SK-N-SH (cell line): Measurements from ENCODE around the gene LPP. TPM values are rescaled to one million over a fixed set of nuclear protein-coding genes. Genes with fewer than 3 reads are reported as not detected.

Experiments used
- CTCF ChIA-PET: fragments of 300-600, 350-600 bp; formaldehyde crosslinking; extraction: SDS; loops from one replicate; lab custom pipeline; 2021; lab: Yijun Ruan, JAX
- POLR2A ChIA-PET: fragments of 350-600 bp; sonication (Branson Sonifier 250); formaldehyde crosslinking; extraction: SDS; loops from one replicate; lab custom pipeline; 2020; ENCODE audit warnings: antibody characterized with exemption, inconsistent platforms; lab: Yijun Ruan, JAX
- DNase-seq: peaks from one replicate; pipeline ENCODE4 v3.0.0; 2012
- H2AFZ ChIP-seq: fragments of 200-600 bp; sonication (generic); 2 replicates; pipeline ENCODE4 v1.8.1; 2016; ENCODE audit warnings: antibody characterized with exemption, mild to moderate bottlenecking, low read depth
- H3F3A ChIP-seq: fragments of 200-600 bp; sonication (generic); replicated peaks from 2 replicates; pipeline ENCODE3; 2016; ENCODE audit warnings: antibody characterized with exemption, mild to moderate bottlenecking; ENCODE audit not compliant: insufficient read depth
- H3K27ac ChIP-seq, 2 experiments: fragments of 200-500 bp in 1 of 2; fragments of 200-600 bp in 1 of 2; sonication (Bioruptor generic) in 1 of 2; sonication (generic), shearing (Covaris generic) in 1 of 2; 2 replicates each; pipeline versions ENCODE4 v1.5.1 to v1.6.1; 2014 to 2016; ENCODE audit warnings: low read depth in 2 of 2, inconsistent platforms in 1 of 2, low read length in 1 of 2, mild to moderate bottlenecking in 1 of 2, mixed read lengths in 1 of 2
- H3K27me3 ChIP-seq: fragments of 200-600 bp; sonication (generic), shearing (Covaris generic); 2 replicates; pipeline ENCODE4 v1.6.1; 2016; ENCODE audit warnings: mixed run types; ENCODE audit not compliant: insufficient read depth
- H3K36me3 ChIP-seq, 2 experiments: fragments of 200-500 bp in 1 of 2; fragments of 200-600 bp in 1 of 2; sonication (Bioruptor generic) in 1 of 2; sonication (generic) in 1 of 2; replicated peaks in 1 of 2; 2 replicates each; pipeline versions ENCODE3 to v1.5.1; 2014 to 2016; ENCODE audit warnings: low read length in 1 of 2, mild to moderate bottlenecking in 1 of 2; ENCODE audit not compliant: insufficient read depth in 2 of 2, control insufficient read depth in 1 of 2
- H3K4me1 ChIP-seq, 2 experiments: fragments of 200-500 bp in 1 of 2; fragments of 200-600 bp in 1 of 2; sonication (Bioruptor generic) in 1 of 2; sonication (generic), shearing (Covaris generic) in 1 of 2; 2 replicates each; pipeline versions ENCODE4 v1.5.1 to v1.6.1; 2014 to 2016; ENCODE audit warnings: low read depth in 1 of 2, low read length in 1 of 2, mixed run types in 1 of 2; ENCODE audit not compliant: insufficient read depth in 2 of 2, control insufficient read depth in 1 of 2
- H3K4me2 ChIP-seq: fragments of 200-600 bp; sonication (generic), shearing (Covaris generic); 2 replicates; pipeline ENCODE4 v1.6.1; 2017; ENCODE audit warnings: mixed run types
- H3K4me3 ChIP-seq, 2 experiments: fragments of 200-500 bp in 1 of 2; fragments of 200-600 bp in 1 of 2; sonication (Bioruptor generic) in 1 of 2; sonication (generic), shearing (Covaris generic) in 1 of 2; 2 replicates each; pipeline versions ENCODE4 v1.5.1 to v1.8.1; 2014 to 2016; ENCODE audit warnings: low read depth in 2 of 2, inconsistent platforms in 1 of 2, low read length in 1 of 2, mild to moderate bottlenecking in 1 of 2, mixed read lengths in 1 of 2, moderate library complexity in 1 of 2
- H3K79me2 ChIP-seq: fragments of 200-600 bp; sonication (generic); 2 replicates; pipeline ENCODE4 v1.8.1; 2017; ENCODE audit warnings: mild to moderate bottlenecking; ENCODE audit not compliant: insufficient read depth
- H3K9ac ChIP-seq: fragments of 200-600 bp; sonication (generic); 2 replicates; pipeline ENCODE4 v1.6.1; 2017; ENCODE audit warnings: mixed run types
- H3K9me2 ChIP-seq: fragments of 200-600 bp; sonication (generic); 2 replicates; pipeline ENCODE4 v1.6.1; 2017; ENCODE audit warnings: mixed run types
- H3K9me3 ChIP-seq: fragments of 200-600 bp; sonication (generic); 2 replicates; pipeline ENCODE4 v1.6.1; 2017; ENCODE audit warnings: mixed run types, mild to moderate bottlenecking, moderate library complexity
- H4K20me1 ChIP-seq: fragments of 200-600 bp; sonication (generic); 2 replicates; pipeline ENCODE4 v1.6.1; 2017; ENCODE audit warnings: mild to moderate bottlenecking, mixed run types; ENCODE audit not compliant: insufficient read depth
- CTCF ChIP-seq: fragments of 200-600 bp; sonication (generic); IDR thresholded peaks from 2 replicates; pipeline ENCODE4 v1.6.1; 2017; ENCODE audit warnings: antibody characterized with exemption, mild to moderate bottlenecking, moderate library complexity
- FOXM1 ChIP-seq: IDR thresholded peaks from 2 replicates; pipeline ENCODE4 v1.4.0; 2012; ENCODE audit warnings: low read depth, mild to moderate bottlenecking
- GATA2 ChIP-seq: sonication (generic); formaldehyde crosslinking; IDR thresholded peaks from 2 replicates; pipeline ENCODE4 v1.5.0; 2020; ENCODE audit warnings: mild to moderate bottlenecking, missing genetic modification reagents
- WGBS: methylation state at CpG from one replicate; pipeline ENCODE4 v1.1.6; 2017; ENCODE audit warnings: low lambda C conversion rate; 5-methylcytosine and 5-hydroxymethylcytosine counted together
- polyA plus RNA-seq, 3 experiments: library from polyadenylated mRNA; depleted of rRNA; stranded (reverse); fragments of >200 nt; gene quantifications; 2 replicates each; pipeline ENCODE4 v1.2.3, GENCODE V29; 2012
- TF ChIP-seq, protein P1 (sequence below): IDR thresholded peaks from 2 replicates; pipeline ENCODE4 v1.4.0; 2012; ENCODE audit warnings: low read depth, borderline replicate concordance

The LPP gene
- polyA plus RNA-seq, 1 of the 3 experiments (the other 2 are of a cell fraction): 6.6 TPM

DNA sequence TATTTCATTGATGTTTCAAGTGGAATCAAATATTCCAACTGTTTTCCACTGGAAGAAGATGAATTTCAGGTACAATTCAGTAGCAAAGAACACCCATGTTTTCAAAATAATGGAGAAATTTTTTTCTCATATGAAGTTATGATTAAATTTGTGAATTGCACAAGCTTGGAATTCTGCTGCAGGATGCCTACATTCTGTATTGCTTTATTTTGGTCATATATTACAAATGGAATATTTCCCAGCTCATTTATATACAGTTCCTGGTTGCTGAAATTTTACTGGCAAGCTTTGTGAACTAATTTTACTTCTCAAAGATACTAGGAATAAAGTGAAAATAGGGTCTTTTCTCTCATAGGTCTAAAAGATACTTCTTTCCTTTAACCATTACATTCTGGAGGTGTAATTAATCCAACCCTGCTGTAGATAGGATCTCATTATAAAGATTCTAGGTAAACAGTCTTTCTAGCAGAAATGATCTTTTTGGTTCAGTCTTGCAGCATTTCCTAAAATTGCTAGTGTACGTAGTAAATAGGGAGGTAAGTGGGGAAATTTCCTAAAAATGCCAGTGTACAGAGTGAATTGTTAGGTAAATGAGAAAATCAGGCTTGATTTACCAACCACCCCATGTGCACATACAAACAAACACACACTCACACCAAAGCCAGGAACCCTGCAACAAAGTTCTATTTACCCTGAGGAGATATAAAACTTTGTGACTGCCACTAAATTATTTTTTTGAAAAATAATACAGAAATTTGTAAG is 624.3 kb downstream of the LPP start:
- DNase-seq: no peak
- POLR2A ChIA-PET: no interaction called here
- WGBS: 84% methylated on average over 1 of the region's 1 CpG

DNA sequence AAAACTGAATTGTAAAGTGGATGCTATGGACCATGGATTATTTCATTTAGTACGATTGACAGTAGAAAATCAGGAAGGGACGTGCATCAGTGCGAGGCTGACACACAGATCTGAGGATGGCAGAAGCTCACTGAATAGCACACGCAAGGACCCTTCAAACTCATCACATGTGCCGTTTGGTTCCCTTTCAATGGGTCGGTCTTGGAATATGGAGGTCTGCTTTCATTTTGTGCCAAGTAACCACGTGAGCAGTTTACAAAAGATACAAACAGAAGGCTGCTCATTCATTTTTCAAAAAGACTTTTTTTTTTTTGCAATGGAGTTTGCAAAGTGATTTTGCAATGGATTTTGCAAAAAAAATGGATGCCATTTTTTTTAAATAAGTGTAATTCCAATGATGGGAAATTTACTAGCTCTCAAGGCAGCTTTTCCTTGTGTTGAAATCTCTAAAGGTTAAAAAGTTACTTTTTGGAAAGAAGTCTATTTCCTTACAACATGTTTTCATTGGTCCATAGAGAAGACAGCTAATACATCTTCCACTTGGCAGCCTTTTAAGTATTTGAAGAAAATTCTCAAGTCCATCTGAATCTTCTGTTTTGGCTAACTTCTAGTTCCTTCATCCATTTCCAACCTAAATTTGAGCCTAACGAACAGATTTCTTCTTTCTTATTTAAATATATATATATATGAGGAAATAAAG is 625.5 kb downstream of the LPP start:
- Histone ChIP-seq H4K20me1 (no peaks in the 10 kb centered on the region), H3K36me3 (no peaks in the 10 kb centered on the region), H3K4me1 (peaks cover 0 to 8% of the 10 kb centered on the region in 2 experiments; a peak in 2 of 4 replicates), H3K9ac (no peak overlapping the region), H2AFZ (no peak overlapping the region), H3K27me3 (no peaks in the 10 kb centered on the region), H3K4me2 (no peak overlapping the region), H3F3A (peaks cover 8% of the 10 kb centered on the region), H3K9me2 (no peaks in the 10 kb centered on the region), H3K79me2 (peaks cover 51% of the 10 kb centered on the region), H3K4me3 (no peak overlapping the region), H3K9me3 (no peaks in the 10 kb centered on the region), H3K27ac (no peak overlapping the region)
- POLR2A ChIA-PET: no interaction called here
- no peak for DNase-seq
- TF ChIP-seq, protein P1, sequence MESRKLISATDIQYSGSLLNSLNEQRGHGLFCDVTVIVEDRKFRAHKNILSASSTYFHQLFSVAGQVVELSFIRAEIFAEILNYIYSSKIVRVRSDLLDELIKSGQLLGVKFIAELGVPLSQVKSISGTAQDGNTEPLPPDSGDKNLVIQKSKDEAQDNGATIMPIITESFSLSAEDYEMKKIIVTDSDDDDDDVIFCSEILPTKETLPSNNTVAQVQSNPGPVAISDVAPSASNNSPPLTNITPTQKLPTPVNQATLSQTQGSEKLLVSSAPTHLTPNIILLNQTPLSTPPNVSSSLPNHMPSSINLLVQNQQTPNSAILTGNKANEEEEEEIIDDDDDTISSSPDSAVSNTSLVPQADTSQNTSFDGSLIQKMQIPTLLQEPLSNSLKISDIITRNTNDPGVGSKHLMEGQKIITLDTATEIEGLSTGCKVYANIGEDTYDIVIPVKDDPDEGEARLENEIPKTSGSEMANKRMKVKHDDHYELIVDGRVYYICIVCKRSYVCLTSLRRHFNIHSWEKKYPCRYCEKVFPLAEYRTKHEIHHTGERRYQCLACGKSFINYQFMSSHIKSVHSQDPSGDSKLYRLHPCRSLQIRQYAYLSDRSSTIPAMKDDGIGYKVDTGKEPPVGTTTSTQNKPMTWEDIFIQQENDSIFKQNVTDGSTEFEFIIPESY: no peak
- TF ChIP-seq GATA2: no peak
- no peak for TF ChIP-seq CTCF
- 70% methylated on average over 8 of the region's 8 CpGs for WGBS
- CTCF ChIA-PET: no interaction called here

More for the DNA sequence above, 624.3 kb downstream of the LPP start:
- no peaks in the 10 kb centered on the region for H3K9me2 ChIP-seq
- TF ChIP-seq, protein P1: no peak
- no peak for TF ChIP-seq FOXM1
- no peaks in the 10 kb centered on the region for H3K27me3 ChIP-seq
- CTCF ChIA-PET: interaction anchor here (0.6 kb wide), 1 partner anchor 11 kb away, joined by 3 read pairs; no protein-coding TSS in a partner anchor
- no peaks in the 10 kb centered on the region for H4K20me1 ChIP-seq
- H3K4me3 ChIP-seq: no peak overlapping the region
- H2AFZ ChIP-seq: no peak overlapping the region
- no peak overlapping the region for H3K9ac ChIP-seq
- no peak overlapping the region for H3K27ac ChIP-seq
- no peaks in the 10 kb centered on the region for H3K36me3 ChIP-seq
- peaks cover 0 to 8% of the 10 kb centered on the region in 2 experiments; a peak in 2 of 4 replicates for H3K4me1 ChIP-seq
- peaks cover 56% of the 10 kb centered on the region for H3K79me2 ChIP-seq
- no peaks in the 10 kb centered on the region for H3K9me3 ChIP-seq
- H3F3A ChIP-seq: peaks cover 11% of the 10 kb centered on the region
- H3K4me2 ChIP-seq: no peak overlapping the region
